NCI-H1930 (cell line): ENCODE measurements around the gene TRAM2.

Source experiments
- DNase-seq, 2 experiments: peaks; one replicate each; lab custom pipeline; 2025; lab: John Stamatoyannopoulos, UW

TRAM2 gene

GRCh38 chr6:52527436-52527835, 49.4 kb downstream of the TRAM2 start:
- no peak for DNase-seq

GRCh38 chr6:52526634-52527033, 50.2 kb downstream of the TRAM2 start:
- no peak for DNase-seq

- DNase-seq, result no peak
Observed at GRCh38 chr6:52524918-52525317, 51.9 kb downstream of the TRAM2 start.

GRCh38 chr6:52523378-52524142, 53.3 kb downstream of the TRAM2 start:
- no peak for DNase-seq

- DNase-seq, result no peak
Observed at GRCh38 chr6:52522655-52523054, 54.2 kb downstream of the TRAM2 start.

- DNase-seq, result no peak
Observed at GRCh38 chr6:52522151-52522626, 54.7 kb downstream of the TRAM2 start.

GRCh38 chr6:52519618-52520017, 57.2 kb downstream of the TRAM2 start:
- no peak for DNase-seq

- no peak for DNase-seq
Observed at GRCh38 chr6:52518279-52518945, 58.4 kb downstream of the TRAM2 start.

GRCh38 chr6:52517502-52518278, 59.2 kb downstream of the TRAM2 start:
- DNase-seq, result peak in 1 of 2 experiments; percentile 18

GRCh38 chr6:52516943-52517342, 59.9 kb downstream of the TRAM2 start:
- DNase-seq, result no peak

GRCh38 chr6:52516269-52516668, 60.6 kb downstream of the TRAM2 start:
- no peak for DNase-seq

GRCh38 chr6:52515219-52515960, 61.5 kb downstream of the TRAM2 start:
- no peak for DNase-seq

- DNase-seq, result no peak
Observed at GRCh38 chr6:52514514-52514913, 62.3 kb downstream of the TRAM2 start.

- DNase-seq, result no peak
Observed at GRCh38 chr6:52513896-52514295, 63.0 kb downstream of the TRAM2 start.

GRCh38 chr6:52513464-52513863, 63.4 kb downstream of the TRAM2 start:
- no peak for DNase-seq

- no peak for DNase-seq
Observed at GRCh38 chr6:52512199-52512598, 64.7 kb downstream of the TRAM2 start.

GRCh38 chr6:52511572-52512151, 65.2 kb downstream of the TRAM2 start:
- DNase-seq, result no peak

GRCh38 chr6:52511163-52511562, 65.7 kb downstream of the TRAM2 start:
- no peak for DNase-seq

- no peak for DNase-seq
Observed at GRCh38 chr6:52510213-52510562, 66.7 kb downstream of the TRAM2 start.

GRCh38 chr6:52509281-52510212, 67.3 kb downstream of the TRAM2 start:
- no peak for DNase-seq
